H9 (cell line): ENCODE measurements around the gene ATP8A1. TPM values are rescaled to one million over a fixed set of nuclear protein-coding genes. Genes with fewer than 3 reads are reported as not detected.

Source experiments
- DNase-seq: peaks from one replicate; pipeline ENCODE4 v3.0.0-alpha.2; 2017
- H2AFZ ChIP-seq: one replicate; pipeline ENCODE4 v1.6.1; 2013; ENCODE audit warnings: mild to moderate bottlenecking, low read length, control low read depth, moderate library complexity
- H2AK5ac ChIP-seq: 2 replicates; pipeline ENCODE4 v1.6.1; 2013; ENCODE audit warnings: low read length, control low read depth, mixed read lengths; ENCODE audit not compliant: insufficient read length
- H2BK120ac ChIP-seq: one replicate; pipeline ENCODE4 v1.6.1; 2013; ENCODE audit warnings: low read depth, mild to moderate bottlenecking, low read length, control low read depth, inconsistent platforms; ENCODE audit not compliant: poor library complexity, severe bottlenecking
- H2BK12ac ChIP-seq: 2 replicates; pipeline ENCODE4 v1.6.1; 2013; ENCODE audit warnings: low read length, control low read depth, mixed read lengths, low read depth; ENCODE audit not compliant: insufficient read length
- H2BK15ac ChIP-seq: 2 replicates; pipeline ENCODE4 v1.6.1; 2013; ENCODE audit warnings: low read depth, low read length, control low read depth
- H2BK20ac ChIP-seq: one replicate; pipeline ENCODE4 v1.6.1; 2013; ENCODE audit warnings: low read depth, mild to moderate bottlenecking, low read length, control low read depth, inconsistent platforms; ENCODE audit not compliant: poor library complexity, severe bottlenecking
- H2BK5ac ChIP-seq: 2 replicates; pipeline ENCODE4 v1.6.1; 2013; ENCODE audit warnings: low read length, control low read depth, mixed read lengths; ENCODE audit not compliant: insufficient read length
- H3K14ac ChIP-seq: 2 replicates; pipeline ENCODE4 v1.6.1; 2013; ENCODE audit warnings: low read length, control low read depth; ENCODE audit not compliant: insufficient read depth
- H3K18ac ChIP-seq: 2 replicates; pipeline ENCODE4 v1.6.1; 2013; ENCODE audit warnings: low read depth, mild to moderate bottlenecking, mixed read lengths, low read length, control low read depth; ENCODE audit not compliant: insufficient read length
- H3K23ac ChIP-seq: 2 replicates; pipeline ENCODE4 v1.6.1; 2013; ENCODE audit warnings: low read length, control low read depth, mixed read lengths, low read depth; ENCODE audit not compliant: insufficient read length
- H3K23me2 ChIP-seq: 2 replicates; pipeline ENCODE4 v1.6.1; 2013; ENCODE audit warnings: low read depth, mild to moderate bottlenecking, mixed read lengths, low read length, control low read depth; ENCODE audit not compliant: insufficient read length, poor library complexity, severe bottlenecking
- H3K27ac ChIP-seq: 2 replicates; pipeline ENCODE4 v1.5.1; 2013; ENCODE audit warnings: low read length, control low read depth, mixed read lengths, low read depth; ENCODE audit not compliant: insufficient read length
- H3K27me3 ChIP-seq: 2 replicates; pipeline ENCODE4 v1.6.1; 2013; ENCODE audit warnings: low read length, control low read depth, inconsistent platforms; ENCODE audit not compliant: insufficient read depth
- H3K4ac ChIP-seq: 2 replicates; pipeline ENCODE4 v1.6.1; 2013; ENCODE audit warnings: low read depth, mild to moderate bottlenecking, control low read depth, inconsistent platforms, low read length, moderate library complexity
- H3K4me1 ChIP-seq: 2 replicates; pipeline ENCODE4 v1.6.1; 2013; ENCODE audit warnings: low read length, control low read depth, inconsistent platforms; ENCODE audit not compliant: insufficient read depth
- H3K4me2 ChIP-seq: 2 replicates; pipeline ENCODE4 v1.6.1; 2013; ENCODE audit warnings: low read length, control low read depth, mixed read lengths; ENCODE audit not compliant: insufficient read length, insufficient read depth
- H3K56ac ChIP-seq: 2 replicates; pipeline ENCODE4 v1.6.1; 2013; ENCODE audit warnings: low read depth, mild to moderate bottlenecking, mixed read lengths, low read length, control low read depth; ENCODE audit not compliant: insufficient read length
- H3K79me1 ChIP-seq: 2 replicates; pipeline ENCODE4 v1.6.1; 2013; ENCODE audit warnings: low read depth, mild to moderate bottlenecking, moderate library complexity, low read length, control low read depth, inconsistent platforms; ENCODE audit not compliant: insufficient read depth, poor library complexity, severe bottlenecking
- H3K79me2 ChIP-seq: 2 replicates; pipeline ENCODE4 v1.6.1; 2013; ENCODE audit warnings: low read length, control low read depth, inconsistent platforms; ENCODE audit not compliant: insufficient read depth
- H3K9ac ChIP-seq: 2 replicates; pipeline ENCODE4 v1.6.1; 2013; ENCODE audit warnings: low read length, control low read depth, mixed read lengths; ENCODE audit not compliant: insufficient read length; ENCODE audit errors: extremely low read depth
- H3K9me3 ChIP-seq: one replicate; pipeline ENCODE4 v1.6.1; 2013; ENCODE audit warnings: low read depth, low read length, inconsistent platforms; ENCODE audit not compliant: control insufficient read depth
- H3T11ph ChIP-seq: one replicate; pipeline ENCODE4 v1.6.1; 2013; ENCODE audit warnings: mild to moderate bottlenecking, low read length, control low read depth, inconsistent platforms
- H4K20me1 ChIP-seq: one replicate; pipeline ENCODE4 v1.6.1; 2013; ENCODE audit not compliant: control insufficient read depth, insufficient read length, insufficient read depth
- H4K5ac ChIP-seq: 2 replicates; pipeline ENCODE4 v1.6.1; 2013; ENCODE audit warnings: low read depth, mild to moderate bottlenecking, mixed read lengths, low read length, control low read depth; ENCODE audit not compliant: insufficient read length
- H4K8ac ChIP-seq: replicated peaks from 2 replicates; pipeline ENCODE4 v1.6.1; 2013; ENCODE audit warnings: low read length, control low read depth, mixed read lengths, low read depth; ENCODE audit not compliant: insufficient read length
- H4K91ac ChIP-seq: 2 replicates; pipeline ENCODE4 v1.6.1; 2013; ENCODE audit warnings: low read depth, mild to moderate bottlenecking, moderate library complexity, mixed read lengths, low read length, control low read depth; ENCODE audit not compliant: insufficient read length
- H3K27ac Mint-ChIP-seq, 3 experiments: 2 replicates in 2 of 3; 3 replicates in 1 of 3; pipeline ENCODE4 v1.8.0; 2020 to 2021; ENCODE audit warnings: mixed read lengths in 3 of 3, mild to moderate bottlenecking in 1 of 3, moderate library complexity in 1 of 3
- H3K27me3 Mint-ChIP-seq: 2 replicates; pipeline ENCODE4 v1.8.0; 2021; ENCODE audit warnings: low read depth, mild to moderate bottlenecking, moderate library complexity, mixed read lengths
- H3K36me3 Mint-ChIP-seq, 3 experiments: 2 replicates in 2 of 3; 3 replicates in 1 of 3; pipeline ENCODE4 v1.8.0; 2020 to 2021; ENCODE audit warnings: low read depth in 3 of 3, mixed read lengths in 3 of 3; ENCODE audit not compliant: insufficient read depth in 1 of 3
- H3K4me1 Mint-ChIP-seq, 2 experiments: 2 replicates each; pipeline ENCODE4 v1.8.0; 2020; ENCODE audit warnings: mixed read lengths in 2 of 2
- H3K4me3 Mint-ChIP-seq, 2 experiments: 2 replicates in 1 of 2; 3 replicates in 1 of 2; pipeline ENCODE4 v1.8.0; 2020 to 2021; ENCODE audit warnings: mild to moderate bottlenecking in 2 of 2, mixed read lengths in 2 of 2, moderate library complexity in 1 of 2
- H3K9me3 Mint-ChIP-seq, 2 experiments: 2 replicates in 1 of 2; 3 replicates in 1 of 2; pipeline ENCODE4 v1.8.0; 2020; ENCODE audit warnings: mild to moderate bottlenecking in 2 of 2, mixed read lengths in 2 of 2, moderate library complexity in 1 of 2
- CTCF ChIP-seq: fragments of 200-600 bp; sonication (generic); conservative IDR thresholded peaks from 3 replicates; pipeline ENCODE4 v1.8.0; 2021; ENCODE audit warnings: antibody characterized with exemption, mild to moderate bottlenecking
- WGBS: extraction: QIAGEN DNeasy Blood & Tissue Kit; methylation state at CpG from one replicate; pipeline ENCODE4 v1.1.7; 2013; ENCODE audit warnings: missing lambda C conversion rate, low lambda C conversion rate, mixed read lengths; ENCODE audit not compliant: insufficient read length; ENCODE audit errors: extremely low coverage; 5-methylcytosine and 5-hydroxymethylcytosine counted together
- total RNA-seq: library from RNA; stranded (reverse); gene quantifications from 2 replicates; pipeline ENCODE4 v1.2.1, GENCODE V29; 2021

The ATP8A1 gene
- total RNA-seq, 1 experiment from 2014 or later = 5.1 TPM

DNA sequence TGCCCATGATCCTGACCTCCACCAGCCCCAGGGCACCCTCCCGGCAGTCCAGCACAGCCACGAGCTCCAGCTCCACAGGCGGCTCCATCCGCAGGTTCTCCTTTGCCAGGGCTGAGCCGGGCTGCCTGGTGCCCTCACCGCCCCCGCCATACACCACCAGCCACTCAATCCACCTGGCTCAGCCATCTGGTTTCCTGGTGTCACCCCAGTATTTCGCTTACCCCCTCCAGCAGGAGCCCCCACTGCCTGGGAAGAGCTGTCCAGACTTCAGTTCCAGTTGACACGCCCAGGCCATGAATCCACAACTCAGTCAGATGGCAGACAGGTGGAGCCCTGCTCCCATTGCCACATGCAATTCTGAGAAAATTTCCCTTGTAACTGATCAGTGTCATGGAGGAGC is 255.7 kb downstream of the ATP8A1 start:
- H4K5ac ChIP-seq = no peak overlapping the region
- no peak overlapping the region for H3K23ac ChIP-seq
- no peak overlapping the region for H2AFZ ChIP-seq
- no peaks in the 10 kb centered on the region for H3K9me3 ChIP-seq
- H2BK20ac ChIP-seq = no peak overlapping the region
- no peak overlapping the region for H3K14ac ChIP-seq
- H3K9me3 Mint-ChIP-seq = no peaks in the 10 kb centered on the region; a peak in 1 of 5 replicates
- H2BK120ac ChIP-seq = no peak overlapping the region
- H4K91ac ChIP-seq = no peak overlapping the region
- TF ChIP-seq CTCF = peak; percentile 42
- no peak overlapping the region for H3K27ac ChIP-seq
- no peaks in the 10 kb centered on the region for H3K79me1 ChIP-seq
- H2BK12ac ChIP-seq = no peak overlapping the region
- peaks cover 32% of the 10 kb centered on the region for H3K23me2 ChIP-seq
- no peak overlapping the region for H4K8ac ChIP-seq
- no peak overlapping the region for H3T11ph ChIP-seq
- H3K27me3 Mint-ChIP-seq = peaks cover 78% of the 10 kb centered on the region
- H3K9ac ChIP-seq = no peak overlapping the region
- peaks cover 45 to 55% of the 10 kb centered on the region in 2 experiments for H3K4me1 Mint-ChIP-seq
- no peak overlapping the region for H2BK15ac ChIP-seq
- no peak overlapping the region for H3K4ac ChIP-seq
- H3K79me2 ChIP-seq = no peaks in the 10 kb centered on the region
- no peak for DNase-seq
- H3K56ac ChIP-seq = no peak overlapping the region
- H3K18ac ChIP-seq = no peak overlapping the region
- WGBS = no CpG with 5 or more reads among the region's 9 CpGs
- H3K27ac Mint-ChIP-seq = no peak overlapping the region
- peaks cover 5% of the 10 kb centered on the region; the same call in 1 of the 2 replicates for H3K4me1 ChIP-seq
- H4K20me1 ChIP-seq = no peaks in the 10 kb centered on the region
- no peak overlapping the region for H3K4me2 ChIP-seq
- H2BK5ac ChIP-seq = no peak overlapping the region
- peaks cover 36% of the 10 kb centered on the region for H3K27me3 ChIP-seq
- H2AK5ac ChIP-seq = no peak overlapping the region
- no peak overlapping the region for H3K4me3 Mint-ChIP-seq
- peaks cover 0 to 2% (median 0%) of the 10 kb centered on the region in 3 experiments; a peak in 1 of 7 replicates for H3K36me3 Mint-ChIP-seq
